ENCODE measurements around the gene PKNOX1. TPM values are rescaled to one million over a fixed set of nuclear protein-coding genes. Genes with fewer than 3 reads are reported as not detected.

The PKNOX1 gene
- total RNA-seq, 1 experiment from 2014 or later, result 43.4 TPM

DNA sequence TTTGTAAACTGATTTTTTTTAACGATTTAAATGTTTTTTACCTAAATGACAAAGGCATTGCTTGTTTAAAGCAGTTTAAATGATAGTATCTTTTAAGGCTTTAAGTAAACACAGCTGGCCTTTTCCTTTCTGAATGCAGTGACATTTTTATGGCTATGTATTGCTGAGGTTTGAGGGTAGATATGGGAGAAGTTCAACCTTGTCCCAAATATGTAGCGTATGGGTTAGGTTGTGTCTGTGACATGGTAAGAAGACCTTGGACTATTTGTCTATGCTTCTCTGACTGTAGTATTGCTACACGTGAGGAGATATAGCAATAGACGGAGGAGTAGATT, 32.5 kb downstream of the PKNOX1 start:
- no peak overlapping the region for H4K8ac ChIP-seq (replicated peaks; ENCODE audit: insufficient read length, low read depth, low read length)
- H2BK15ac ChIP-seq (ENCODE audit: low read depth, low read length), result no peak overlapping the region
- Mint-ChIP-seq H3K36me3 (ENCODE audit: insufficient read depth in 1 of 3, low read depth in 3 of 3) (peaks cover 29 to 65% (median 59%) of the 10 kb centered on the region in 3 experiments), H3K9me3 (no peaks in the 10 kb centered on the region; a peak in 1 of 5 replicates), H3K4me3 (no peak overlapping the region), H3K4me1 (peaks cover 18% of the 10 kb centered on the region in 2 experiments), H3K27ac (peak overlapping the region in 1 of 3 experiments; percentile 21; a peak in 1 of 7 replicates), H3K27me3 (ENCODE audit: low read depth) (no peaks in the 10 kb centered on the region)
- no peak overlapping the region for H3T11ph ChIP-seq (ENCODE audit: low read length)
- no peaks in the 10 kb centered on the region for H3K4me1 ChIP-seq (ENCODE audit: insufficient read depth, low read length)
- H2BK120ac ChIP-seq (ENCODE audit: low read depth, low read length, poor library complexity, severe bottlenecking), result no peak overlapping the region
- no peak overlapping the region for H2BK5ac ChIP-seq (ENCODE audit: insufficient read length, low read length)
- no peak overlapping the region for H3K27ac ChIP-seq (ENCODE audit: insufficient read length, low read depth, low read length)
- no peak overlapping the region for H3K18ac ChIP-seq (ENCODE audit: insufficient read length, low read depth, low read length)
- H3K79me1 ChIP-seq (ENCODE audit: insufficient read depth, low read depth, low read length, poor library complexity, severe bottlenecking), result no peaks in the 10 kb centered on the region
- H4K91ac ChIP-seq (ENCODE audit: insufficient read length, low read depth, low read length), result no peak overlapping the region
- no peak overlapping the region for H2BK20ac ChIP-seq (ENCODE audit: low read depth, low read length, poor library complexity, severe bottlenecking)
- no CpG with 5 or more reads among the region's 4 CpGs for WGBS (ENCODE audit: extremely low coverage, insufficient read length, low lambda C conversion rate)
- no peak overlapping the region for H3K4ac ChIP-seq (ENCODE audit: low read depth, low read length)
- H3K9me3 ChIP-seq (ENCODE audit: control insufficient read depth, low read depth, low read length), result no peaks in the 10 kb centered on the region
- H2AFZ ChIP-seq (ENCODE audit: low read length), result no peak overlapping the region
- no peaks in the 10 kb centered on the region for H4K20me1 ChIP-seq (ENCODE audit: control insufficient read depth, insufficient read depth, insufficient read length)
- H3K27me3 ChIP-seq (ENCODE audit: insufficient read depth, low read length), result no peaks in the 10 kb centered on the region
- no peak overlapping the region for H3K14ac ChIP-seq (ENCODE audit: insufficient read depth, low read length)
- no peak overlapping the region for H4K5ac ChIP-seq (ENCODE audit: insufficient read length, low read depth, low read length)
- no peak overlapping the region for H2AK5ac ChIP-seq (ENCODE audit: insufficient read length, low read length)
- H3K56ac ChIP-seq (ENCODE audit: insufficient read length, low read depth, low read length), result no peak overlapping the region
- H3K9ac ChIP-seq (ENCODE audit: extremely low read depth, insufficient read length, low read length), result no peak overlapping the region
- H3K79me2 ChIP-seq (ENCODE audit: insufficient read depth, low read length), result no peaks in the 10 kb centered on the region
- H3K23me2 ChIP-seq (ENCODE audit: insufficient read length, low read depth, low read length, poor library complexity, severe bottlenecking), result no peaks in the 10 kb centered on the region
- H3K23ac ChIP-seq (ENCODE audit: insufficient read length, low read depth, low read length), result no peak overlapping the region
- TF ChIP-seq, protein P1, sequence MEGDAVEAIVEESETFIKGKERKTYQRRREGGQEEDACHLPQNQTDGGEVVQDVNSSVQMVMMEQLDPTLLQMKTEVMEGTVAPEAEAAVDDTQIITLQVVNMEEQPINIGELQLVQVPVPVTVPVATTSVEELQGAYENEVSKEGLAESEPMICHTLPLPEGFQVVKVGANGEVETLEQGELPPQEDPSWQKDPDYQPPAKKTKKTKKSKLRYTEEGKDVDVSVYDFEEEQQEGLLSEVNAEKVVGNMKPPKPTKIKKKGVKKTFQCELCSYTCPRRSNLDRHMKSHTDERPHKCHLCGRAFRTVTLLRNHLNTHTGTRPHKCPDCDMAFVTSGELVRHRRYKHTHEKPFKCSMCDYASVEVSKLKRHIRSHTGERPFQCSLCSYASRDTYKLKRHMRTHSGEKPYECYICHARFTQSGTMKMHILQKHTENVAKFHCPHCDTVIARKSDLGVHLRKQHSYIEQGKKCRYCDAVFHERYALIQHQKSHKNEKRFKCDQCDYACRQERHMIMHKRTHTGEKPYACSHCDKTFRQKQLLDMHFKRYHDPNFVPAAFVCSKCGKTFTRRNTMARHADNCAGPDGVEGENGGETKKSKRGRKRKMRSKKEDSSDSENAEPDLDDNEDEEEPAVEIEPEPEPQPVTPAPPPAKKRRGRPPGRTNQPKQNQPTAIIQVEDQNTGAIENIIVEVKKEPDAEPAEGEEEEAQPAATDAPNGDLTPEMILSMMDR (conservative IDR thresholded peaks at IDR 0.05), result no peak
- no peak overlapping the region for H3K4me2 ChIP-seq (ENCODE audit: insufficient read depth, insufficient read length, low read length)
- H2BK12ac ChIP-seq (ENCODE audit: insufficient read length, low read depth, low read length), result no peak overlapping the region
- no peak for DNase-seq

Measured in H9 (cell line).